GM18526 (cell line): ENCODE data around the gene ARHGEF4.

Source experiments
- POLR2A ChIP-seq: IDR thresholded peaks from 3 replicates; pipeline ENCODE4 v1.6.1; 2011; ENCODE audit not compliant: insufficient read length; ENCODE audit errors: extremely low read depth

The ARHGEF4 gene

GRCh38 chr2:130873700-130874346 is 37.1 kb downstream of the ARHGEF4 start:
- TF ChIP-seq POLR2A = no peak

GRCh38 chr2:130874512-130874911 is 37.8 kb downstream of the ARHGEF4 start:
- TF ChIP-seq POLR2A = no peak

DNA sequence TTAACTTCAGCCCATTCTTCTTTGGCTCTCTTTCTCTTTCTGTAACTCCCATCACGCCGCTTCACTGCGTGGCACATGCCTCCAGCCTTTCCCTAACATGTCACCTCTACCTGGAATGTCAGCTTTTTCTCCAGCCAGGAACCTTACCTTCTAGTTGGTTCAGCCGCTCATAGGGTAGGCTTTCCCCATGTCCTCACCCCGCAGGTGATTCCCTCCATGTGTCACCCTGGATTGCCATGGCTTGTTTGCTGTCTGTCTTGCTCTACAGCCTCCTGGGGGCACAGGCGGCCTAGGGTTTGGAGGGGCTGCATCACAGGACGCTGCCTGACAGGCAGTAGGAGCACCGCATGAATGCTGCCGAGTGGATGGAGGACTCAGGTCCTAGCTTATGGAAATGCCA is 39.2 kb downstream of the ARHGEF4 start:
- TF ChIP-seq POLR2A = no peak

DNA sequence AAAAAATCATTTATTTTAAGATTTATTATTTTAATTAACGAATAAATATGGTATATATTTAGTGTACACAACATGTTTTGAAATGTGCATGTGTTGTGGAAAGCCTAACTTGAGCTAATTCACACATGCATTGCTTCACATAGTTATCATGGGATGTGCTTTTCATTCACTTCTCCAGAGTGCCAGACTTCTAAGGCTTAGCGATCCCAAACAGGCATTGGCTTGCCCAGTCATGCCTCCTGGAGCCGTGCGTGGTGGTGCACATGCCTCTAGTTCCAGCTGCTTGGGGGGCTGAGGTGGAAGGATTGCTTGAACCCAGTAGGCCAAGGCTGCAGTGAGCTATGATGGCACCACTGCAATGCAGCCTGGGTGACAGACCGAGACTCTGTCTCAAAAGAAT is 40.5 kb downstream of the ARHGEF4 start:
- TF ChIP-seq POLR2A = no peak

- TF ChIP-seq POLR2A = no peak
These were observed 41.6 kb downstream of the ARHGEF4 start for GRCh38 chr2:130878316-130878715.

GRCh38 chr2:130878933-130879332 is 42.2 kb downstream of the ARHGEF4 start:
- no peak for TF ChIP-seq POLR2A

GRCh38 chr2:130882111-130882690 is 45.5 kb downstream of the ARHGEF4 start:
- TF ChIP-seq POLR2A = no peak

GRCh38 chr2:130882991-130883390 is 46.3 kb downstream of the ARHGEF4 start:
- TF ChIP-seq POLR2A = no peak

- no peak for TF ChIP-seq POLR2A
These were observed 46.8 kb downstream of the ARHGEF4 start for GRCh38 chr2:130883496-130883895.

DNA sequence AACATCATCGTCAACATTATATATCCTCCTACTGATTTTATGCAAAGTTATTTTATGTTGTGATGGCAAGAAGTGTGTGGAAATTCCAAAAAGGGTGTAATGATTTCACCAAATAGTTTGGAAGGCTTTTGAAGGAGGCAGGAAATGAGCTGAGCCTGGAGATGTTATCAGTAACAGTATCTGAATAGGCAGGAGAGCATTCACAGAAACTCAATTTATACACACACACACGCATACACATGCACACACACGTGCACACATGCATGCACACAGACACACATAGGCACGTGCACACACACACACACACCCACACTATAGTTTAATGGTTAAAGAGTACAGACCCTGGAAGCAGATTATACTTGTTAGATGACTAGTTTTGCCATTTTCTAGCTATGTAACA is 47.3 kb downstream of the ARHGEF4 start:
- no peak for TF ChIP-seq POLR2A

GRCh38 chr2:130884503-130884902 is 47.8 kb downstream of the ARHGEF4 start:
- TF ChIP-seq POLR2A = no peak

- TF ChIP-seq POLR2A = no peak
These were observed 50.9 kb downstream of the ARHGEF4 start for GRCh38 chr2:130887643-130888042.

- TF ChIP-seq POLR2A = no peak
These were observed 54.4 kb downstream of the ARHGEF4 start for GRCh38 chr2:130890941-130891669.

DNA sequence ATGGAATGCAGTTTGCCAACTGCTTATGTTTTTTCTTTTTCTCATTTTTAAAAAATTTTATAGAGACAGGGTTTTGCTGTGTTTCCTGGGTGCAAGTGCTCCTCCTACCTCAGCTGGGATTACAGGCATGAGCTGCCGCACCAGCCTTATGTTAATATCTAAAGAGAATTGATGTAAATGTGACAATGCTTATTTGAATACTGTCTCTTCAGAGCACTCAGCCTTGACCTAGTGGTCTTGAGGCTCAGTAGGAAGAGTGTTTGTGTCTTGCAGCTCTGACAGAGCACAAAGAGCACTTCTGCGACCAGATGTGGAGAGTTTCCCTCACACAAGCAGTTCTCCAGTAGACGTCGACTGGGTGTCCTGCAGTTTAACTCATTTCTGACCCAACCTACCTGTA is 55.3 kb downstream of the ARHGEF4 start:
- no peak for TF ChIP-seq POLR2A

DNA sequence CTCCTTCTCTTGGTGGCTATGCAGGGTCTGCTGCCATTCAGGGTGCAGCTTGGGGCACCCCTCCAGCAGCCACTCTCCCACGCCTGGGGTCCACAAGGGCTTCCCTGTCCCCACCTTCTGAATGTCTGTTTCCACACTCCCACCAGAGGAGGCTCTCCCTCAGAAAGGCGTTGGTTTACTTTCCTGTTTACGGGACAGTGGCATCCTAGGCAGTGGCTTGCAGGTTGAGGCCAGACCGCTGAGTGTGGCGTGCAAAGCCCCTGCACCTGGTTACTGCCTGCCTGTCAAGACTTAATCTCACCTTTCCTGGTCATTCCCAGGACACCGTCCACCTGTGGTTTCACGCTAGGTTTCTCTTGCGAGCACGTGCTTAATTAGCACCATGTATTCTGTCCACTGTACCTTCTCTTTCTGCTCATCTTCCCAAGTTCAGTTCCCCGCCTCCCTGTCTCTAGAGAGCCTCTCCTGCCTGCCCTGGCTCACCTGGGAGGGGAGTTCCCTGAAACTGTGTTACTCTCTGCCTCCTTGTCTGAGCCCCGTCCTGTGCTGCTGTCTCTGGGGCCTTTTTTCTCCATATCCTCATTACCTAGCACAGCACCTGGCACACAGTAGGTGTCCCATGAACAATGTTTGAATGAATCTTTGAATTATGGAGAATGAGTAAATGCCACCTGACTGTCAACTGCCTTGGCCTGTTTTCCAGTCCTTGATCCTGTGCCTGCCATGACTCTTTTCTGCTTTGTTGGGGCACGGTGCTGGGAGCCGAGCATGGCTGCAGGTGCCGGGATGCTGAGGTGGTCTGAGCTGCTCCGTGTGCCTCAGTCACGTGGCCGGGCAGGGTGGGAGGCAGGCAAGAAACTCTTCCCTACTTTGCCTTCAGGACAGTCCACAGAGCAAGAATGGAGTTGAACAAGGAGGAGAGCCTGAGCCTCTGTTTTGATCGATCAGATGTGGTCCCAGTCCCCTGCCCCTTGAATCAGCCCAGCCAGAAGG is 56.4 kb downstream of the ARHGEF4 start:
- TF ChIP-seq POLR2A = no peak
